Measurements from ENCODE around the gene ITGB4.

GRCh38 chr17:75754378-75755204, 33.3 kb downstream of the ITGB4 start:
- TF ChIP-seq EP300 (IDR thresholded peaks at IDR 0.05) (no peak), CTCF (IDR thresholded peaks at IDR 0.05) (no peak), POLR2A (IDR thresholded peaks at IDR 0.05) (no peak), POLR2AphosphoS5 (IDR thresholded peaks at IDR 0.05) (no peak)

Measured in upper lobe of left lung (tissue), 4 donors.